BLaER1 treated with 17β-estradiol and CSF1 and Interleukin-3, amounts not matched to agents 10 nM and 100 nM (cell line): ENCODE results near the gene ACOX1.
"Not testable (repeated sequence)": the region's sequence is repeated elsewhere in the genome, so short reads cannot be mapped to it uniquely, and the experiment has no call there.

Source experiments
- H3K27ac ChIP-seq, 11 experiments: shearing (Covaris generic); formaldehyde crosslinking; 2 replicates each; pipeline ENCODE4 v1.8.1; 2022
- H3K27me3 ChIP-seq, 11 experiments: shearing (Covaris generic); formaldehyde crosslinking; 2 replicates each; pipeline ENCODE4 v1.8.1; 2022
- H3K36me3 ChIP-seq, 11 experiments: shearing (Covaris generic); formaldehyde crosslinking; 2 replicates each; pipeline ENCODE4 v1.8.1; 2022
- H3K4me1 ChIP-seq, 10 experiments: shearing (Covaris generic); formaldehyde crosslinking; 2 replicates each; pipeline ENCODE4 v1.8.1; 2022
- H3K4me2 ChIP-seq, 11 experiments: shearing (Covaris generic); formaldehyde crosslinking; 2 replicates each; pipeline ENCODE4 v1.8.1; 2022
- H3K4me3 ChIP-seq, 10 experiments: shearing (Covaris generic); formaldehyde crosslinking; 2 replicates each; pipeline ENCODE4 v1.8.1; 2022
- H3K9ac ChIP-seq, 11 experiments: shearing (Covaris generic); formaldehyde crosslinking; 2 replicates each; pipeline ENCODE4 v1.8.1; 2022
- H3K9me3 ChIP-seq, 11 experiments: shearing (Covaris generic); formaldehyde crosslinking; replicated peaks in 1 of 11; 2 replicates each; pipeline ENCODE4 v1.8.1; 2022
- H4K20me1 ChIP-seq, 11 experiments: shearing (Covaris generic); formaldehyde crosslinking; 2 replicates each; pipeline ENCODE4 v1.8.1; 2022
- Cebpa-rat ChIP-seq, 11 experiments: shearing (Covaris generic); IDR thresholded peaks; 2 replicates each; pipeline ENCODE4 v1.8.1; 2022

Gene ACOX1

DNA sequence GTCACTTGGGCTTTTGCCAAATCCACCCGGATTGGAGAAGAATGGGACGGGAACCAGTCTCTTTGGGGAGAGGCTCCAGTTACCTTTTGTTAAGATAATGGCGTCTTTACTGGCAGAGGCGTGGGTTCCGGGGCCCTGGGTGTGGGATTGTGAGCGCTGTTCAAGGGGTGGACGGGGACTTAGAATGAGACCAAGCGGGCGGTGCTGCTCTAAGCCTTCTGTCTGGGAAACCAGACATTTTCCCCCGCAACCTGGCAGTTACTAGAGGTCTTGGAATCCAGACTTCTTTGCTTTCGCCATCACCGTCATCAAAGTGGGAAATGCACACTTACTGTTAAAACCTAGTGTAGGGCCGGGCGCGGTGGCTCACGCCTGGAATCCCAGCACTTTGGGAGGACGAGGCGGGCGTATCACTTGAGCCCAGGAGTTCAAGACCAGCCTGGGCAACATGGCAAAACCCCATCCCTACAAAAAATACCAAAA lies 780 bp upstream of the ACOX1 start:
- Histone ChIP-seq H4K20me1 (no peaks in the 10 kb centered on the region; a peak in 1 of 22 replicates), H3K4me1 (peaks cover 38 to 74% (median 51%) of the 10 kb centered on the region in 10 experiments), H3K27ac (peak overlapping the region; percentile 94 to 99 (median 98)), H3K4me2 (peak overlapping the region; percentile 74 to 97 (median 90)), H3K36me3 (peaks cover 0 to 20% (median 10%) of the 10 kb centered on the region in 11 experiments; a peak in 9 of 22 replicates), H3K4me3 (peak overlapping the region; percentile 76 to 97 (median 86)), H3K9me3 (no peaks in the 10 kb centered on the region), H3K9ac (peak overlapping the region; percentile 89 to 98 (median 96)), H3K27me3 (no peaks in the 10 kb centered on the region)
- TF ChIP-seq Cebpa-rat (IDR thresholded peaks at IDR 0.05): no peak

DNA sequence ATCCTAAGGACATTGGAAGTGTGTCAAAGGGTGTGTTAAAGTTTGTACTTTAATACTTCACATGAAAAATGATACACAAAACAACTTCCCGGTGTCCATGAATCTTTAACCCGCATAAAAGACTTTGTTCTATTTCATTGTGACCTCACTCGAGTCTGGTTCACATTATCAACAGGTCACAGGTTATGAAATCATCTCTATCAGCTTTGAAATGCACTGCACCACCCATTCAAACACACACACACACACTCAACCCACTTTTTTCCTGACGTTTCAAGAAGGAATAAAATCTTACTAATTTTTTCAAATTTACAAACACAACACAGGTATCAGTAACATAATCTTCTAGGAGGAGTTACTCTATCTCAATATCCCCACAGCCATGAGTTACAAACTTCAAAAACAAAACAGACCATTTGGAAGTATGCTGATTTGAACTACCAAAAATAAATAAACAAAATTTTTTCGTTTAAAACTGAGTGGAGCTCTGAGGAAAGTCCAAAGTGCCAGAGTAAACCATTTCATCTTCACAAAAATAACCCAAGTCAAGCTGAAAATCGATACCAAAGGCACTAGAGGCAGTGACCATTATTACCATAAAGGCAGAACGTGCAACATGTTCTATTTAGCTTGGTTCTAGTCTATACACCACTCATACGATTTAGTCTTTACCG lies 2.7 kb downstream of the ACOX1 start:
- TF ChIP-seq Cebpa-rat (IDR thresholded peaks at IDR 0.05): no peak
- Histone ChIP-seq H3K9ac (peak overlapping the region in 4 of 11 experiments; percentile 5 to 97 (median 40); a peak in 6 of 22 replicates), H3K27me3 (no peaks in the 10 kb centered on the region), H3K9me3 (no peaks in the 10 kb centered on the region), H3K4me1 (peaks cover 38 to 66% (median 54%) of the 10 kb centered on the region in 10 experiments), H3K27ac (peak overlapping the region in 4 of 11 experiments; percentile 0 to 29 (median 8); a peak in 3 of 22 replicates), H3K36me3 (peaks cover 9 to 55% (median 34%) of the 10 kb centered on the region in 11 experiments), H3K4me3 (peak overlapping the region in 1 of 10 experiments; percentile 85; a peak in 1 of 20 replicates), H4K20me1 (no peaks in the 10 kb centered on the region; a peak in 2 of 22 replicates), H3K4me2 (peak overlapping the region; percentile 74 to 93 (median 86); a peak in 21 of 22 replicates)

DNA sequence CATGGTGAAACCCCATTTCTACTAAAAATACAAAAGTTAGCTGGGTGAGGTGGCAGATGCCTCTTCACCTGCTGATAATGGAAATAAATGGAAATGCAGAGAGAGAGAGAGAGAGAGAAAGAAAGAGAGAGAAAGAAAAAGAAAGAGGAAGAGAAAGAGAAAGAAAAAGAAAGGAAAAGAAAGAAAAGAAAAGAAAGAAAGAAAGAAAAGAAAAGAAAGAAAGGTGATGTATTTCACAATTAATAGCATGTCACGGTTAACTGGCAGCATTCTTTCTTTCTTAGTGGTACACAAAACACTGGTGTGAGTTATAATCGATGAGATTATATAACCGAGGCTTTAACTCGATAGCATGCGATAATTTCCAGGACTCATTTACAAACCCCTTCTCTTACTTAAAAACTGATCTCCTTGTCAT lies 3.2 kb downstream of the ACOX1 start:
- Histone ChIP-seq H3K4me3 (no peak overlapping the region), H3K9ac (peak overlapping the region in 4 of 11 experiments; percentile 5 to 97 (median 40); a peak in 5 of 22 replicates), H3K27me3 (no peaks in the 10 kb centered on the region), H3K27ac (peak overlapping the region in 3 of 11 experiments; percentile 4 to 29 (median 11); a peak in 4 of 22 replicates), H3K9me3 (no peaks in the 10 kb centered on the region), H3K36me3 (peaks cover 15 to 60% (median 34%) of the 10 kb centered on the region in 11 experiments), H3K4me1 (peaks cover 37 to 66% (median 57%) of the 10 kb centered on the region in 10 experiments), H4K20me1 (no peaks in the 10 kb centered on the region; a peak in 2 of 22 replicates), H3K4me2 (peak overlapping the region; percentile 74 to 93 (median 86); a peak in 21 of 22 replicates)
- TF ChIP-seq Cebpa-rat (IDR thresholded peaks at IDR 0.05): no peak

DNA sequence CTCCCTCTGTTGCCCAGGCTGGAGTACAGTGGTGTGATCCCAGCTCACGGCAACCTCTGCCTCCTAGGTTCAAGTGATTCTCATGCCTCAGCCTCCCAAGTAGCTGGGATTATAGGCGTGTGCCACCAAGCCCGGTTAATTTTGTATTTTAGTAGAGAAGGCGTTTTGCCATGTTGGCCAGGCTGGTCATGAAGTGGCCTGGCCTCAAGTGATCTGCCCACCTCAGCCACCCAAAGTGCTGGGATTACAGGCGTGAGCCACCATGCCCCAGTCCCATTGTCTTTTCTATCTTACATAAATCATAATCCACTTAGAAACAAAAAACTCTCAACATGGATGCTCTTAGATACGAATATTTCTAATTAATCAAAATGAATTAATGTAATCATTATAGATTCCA lies 3.8 kb downstream of the ACOX1 start:
- H3K9me3 ChIP-seq, H3K4me3 ChIP-seq, H4K20me1 ChIP-seq, H3K9ac ChIP-seq, H3K27ac ChIP-seq, H3K27me3 ChIP-seq: not testable (repeated sequence)
- Histone ChIP-seq H3K4me2 (peak overlapping the region in 7 of 11 experiments; percentile 74 to 93 (median 86); a peak in 12 of 22 replicates), H3K4me1 (peaks cover 35 to 66% (median 57%) of the 10 kb centered on the region in 10 experiments), H3K36me3 (peaks cover 15 to 63% (median 36%) of the 10 kb centered on the region in 11 experiments)

- Histone ChIP-seq H3K4me3 (peak overlapping the region in 2 of 10 experiments; percentile 39 to 53; a peak in 2 of 20 replicates), H3K9ac (peak overlapping the region; percentile 38 to 70 (median 60); a peak in 18 of 22 replicates), H3K4me1 (peaks cover 17 to 50% (median 40%) of the 10 kb centered on the region in 10 experiments), H3K36me3 (peaks cover 18 to 88% (median 58%) of the 10 kb centered on the region in 11 experiments), H3K27me3 (no peaks in the 10 kb centered on the region), H3K4me2 (peak overlapping the region; percentile 50 to 89 (median 80)), H4K20me1 (no peaks in the 10 kb centered on the region; a peak in 1 of 22 replicates), H3K27ac (peak overlapping the region; percentile 68 to 88 (median 79); a peak in 21 of 22 replicates), H3K9me3 (0 out of 22 replicates have a peak, but pooled peaks cover 0 to 5% (median 0%) of the 10 kb centered on the region in 11 experiments)
- TF ChIP-seq Cebpa-rat (IDR thresholded peaks at IDR 0.05): no peak
Measured at GRCh38 chr17:75970626-75971025, 8.3 kb downstream of the ACOX1 start.

DNA sequence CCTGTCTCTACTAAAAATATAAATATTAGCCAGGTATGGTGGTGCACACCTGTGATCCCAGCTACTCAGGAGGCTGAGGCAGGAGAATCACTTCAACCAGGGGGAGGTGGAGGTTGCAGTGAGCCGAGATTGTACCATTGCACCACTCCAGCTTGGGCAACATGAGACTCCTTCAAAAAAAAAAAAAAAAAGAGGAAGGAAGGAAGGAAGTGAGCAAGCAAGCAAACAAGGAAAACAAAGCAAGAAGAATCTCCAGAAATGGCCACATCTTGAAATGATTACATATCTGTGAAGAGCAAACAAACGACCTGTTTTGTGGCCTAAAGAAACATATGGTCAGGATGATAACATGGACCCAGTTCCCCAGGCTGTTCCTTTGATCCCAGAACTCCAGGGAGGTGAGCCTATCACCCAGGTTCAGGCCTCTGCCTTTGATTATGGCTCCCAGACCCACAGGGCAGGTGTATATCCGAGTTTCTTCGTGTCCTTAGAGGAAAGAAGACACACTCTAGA lies 8.9 kb downstream of the ACOX1 start:
- Histone ChIP-seq H3K27me3 (no peaks in the 10 kb centered on the region), H3K9me3 (peaks cover 0 to 5% (median 0%) of the 10 kb centered on the region in 11 experiments; a peak in 1 of 22 replicates), H3K27ac (peak overlapping the region; percentile 68 to 88 (median 79); a peak in 21 of 22 replicates), H4K20me1 (no peaks in the 10 kb centered on the region; a peak in 1 of 22 replicates), H3K36me3 (peaks cover 18 to 88% (median 62%) of the 10 kb centered on the region in 11 experiments), H3K4me3 (peak overlapping the region in 4 of 10 experiments; percentile 15 to 53 (median 35); a peak in 5 of 20 replicates), H3K9ac (peak overlapping the region; percentile 38 to 70 (median 60); a peak in 19 of 22 replicates), H3K4me1 (peaks cover 16 to 45% (median 36%) of the 10 kb centered on the region in 10 experiments), H3K4me2 (peak overlapping the region; percentile 50 to 89 (median 80))
- peak in 9 of 11 experiments; percentile 42 to 82 (median 66); a peak in 14 of 22 replicates for TF ChIP-seq Cebpa-rat (IDR thresholded peaks at IDR 0.05)

DNA sequence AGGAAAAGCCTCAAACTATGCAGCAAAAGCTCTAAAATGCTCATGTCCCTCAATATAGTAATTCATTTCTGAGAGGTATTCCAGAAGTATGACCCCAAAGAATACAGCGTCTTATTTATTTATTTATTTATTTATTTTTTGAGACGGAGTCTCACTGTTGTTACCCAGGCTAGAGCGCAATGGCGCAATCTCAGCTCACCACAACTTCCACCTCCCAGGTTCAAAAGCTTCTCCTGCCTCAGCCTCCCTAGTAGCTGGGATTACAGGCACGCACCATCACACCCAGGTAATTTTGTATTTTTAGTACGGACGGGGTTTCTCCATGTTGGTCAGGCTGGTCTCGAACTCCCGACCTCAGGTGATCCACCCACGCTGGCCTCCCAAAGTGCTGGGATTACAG lies 9.9 kb downstream of the ACOX1 start:
- Histone ChIP-seq H3K36me3 (peaks cover 23 to 87% (median 64%) of the 10 kb centered on the region in 11 experiments), H3K4me1 (peaks cover 18 to 48% (median 40%) of the 10 kb centered on the region in 10 experiments), H3K4me2 (peak overlapping the region; percentile 50 to 89 (median 80); a peak in 18 of 22 replicates), H3K9ac (peak overlapping the region in 3 of 11 experiments; percentile 14 to 70 (median 62); a peak in 5 of 22 replicates), H3K27ac (peak overlapping the region in 9 of 11 experiments; percentile 49 to 88 (median 81); a peak in 18 of 22 replicates)
- H3K4me3 ChIP-seq, H4K20me1 ChIP-seq, H3K9me3 ChIP-seq, H3K27me3 ChIP-seq: not testable (repeated sequence)

DNA sequence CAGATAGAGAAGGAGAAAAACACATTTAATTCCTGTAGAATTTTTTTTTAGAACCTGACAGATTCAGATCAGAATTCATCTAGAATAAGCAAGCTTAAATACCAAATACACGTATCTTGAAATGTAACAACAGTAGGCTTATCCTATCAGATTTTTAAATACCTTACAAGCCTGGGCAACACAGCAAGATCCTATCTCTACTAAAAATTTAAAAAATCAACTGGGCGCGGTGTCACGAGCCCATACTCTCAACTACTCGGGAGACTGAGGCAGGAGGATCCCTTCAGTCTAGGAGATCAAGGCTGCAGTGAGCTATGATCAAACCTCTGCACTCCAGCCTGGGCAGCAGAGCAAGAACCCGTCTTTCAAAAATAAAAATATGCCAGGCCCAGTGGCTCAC lies 13.5 kb downstream of the ACOX1 start:
- no peak for TF ChIP-seq Cebpa-rat (IDR thresholded peaks at IDR 0.05)
- no peak overlapping the region for H3K4me2 ChIP-seq
- H3K9me3 ChIP-seq: peaks cover 0 to 6% (median 0%) of the 10 kb centered on the region in 11 experiments; a peak in 1 of 22 replicates
- H3K4me1 ChIP-seq: peaks cover 28 to 35% (median 32%) of the 10 kb centered on the region in 10 experiments
- no peak overlapping the region for H3K27ac ChIP-seq
- H3K9ac ChIP-seq: no peak overlapping the region
- H3K4me3 ChIP-seq: no peak overlapping the region
- H3K36me3 ChIP-seq: peaks cover 10 to 69% (median 43%) of the 10 kb centered on the region in 11 experiments; a peak in 21 of 22 replicates
- H3K27me3 ChIP-seq: no peaks in the 10 kb centered on the region
- H4K20me1 ChIP-seq: peaks cover 0 to 26% (median 5%) of the 10 kb centered on the region in 11 experiments; a peak in 11 of 22 replicates
